ENCODE measurements around the gene ATP10A.

DNA sequence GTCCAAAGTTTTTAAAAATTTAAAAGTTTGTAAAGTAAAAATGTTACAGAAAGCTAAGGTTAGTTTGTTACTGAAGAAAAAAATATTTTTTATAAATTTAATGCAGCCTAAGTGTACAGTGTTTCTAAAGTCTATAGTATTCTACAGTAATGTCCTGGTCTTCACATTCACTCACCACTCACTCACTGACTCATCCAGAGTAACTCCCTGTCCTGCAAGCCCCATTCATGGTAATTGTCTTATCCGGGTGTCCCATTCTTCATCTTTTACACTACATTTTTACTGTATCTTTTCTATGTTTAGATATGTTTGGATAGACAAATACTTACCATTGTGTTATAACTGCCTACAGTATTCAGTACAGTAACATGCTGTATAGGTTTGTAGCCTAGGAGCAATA lies 36.7 kb upstream of the ATP10A start:
- TF ChIP-seq, protein P1, sequence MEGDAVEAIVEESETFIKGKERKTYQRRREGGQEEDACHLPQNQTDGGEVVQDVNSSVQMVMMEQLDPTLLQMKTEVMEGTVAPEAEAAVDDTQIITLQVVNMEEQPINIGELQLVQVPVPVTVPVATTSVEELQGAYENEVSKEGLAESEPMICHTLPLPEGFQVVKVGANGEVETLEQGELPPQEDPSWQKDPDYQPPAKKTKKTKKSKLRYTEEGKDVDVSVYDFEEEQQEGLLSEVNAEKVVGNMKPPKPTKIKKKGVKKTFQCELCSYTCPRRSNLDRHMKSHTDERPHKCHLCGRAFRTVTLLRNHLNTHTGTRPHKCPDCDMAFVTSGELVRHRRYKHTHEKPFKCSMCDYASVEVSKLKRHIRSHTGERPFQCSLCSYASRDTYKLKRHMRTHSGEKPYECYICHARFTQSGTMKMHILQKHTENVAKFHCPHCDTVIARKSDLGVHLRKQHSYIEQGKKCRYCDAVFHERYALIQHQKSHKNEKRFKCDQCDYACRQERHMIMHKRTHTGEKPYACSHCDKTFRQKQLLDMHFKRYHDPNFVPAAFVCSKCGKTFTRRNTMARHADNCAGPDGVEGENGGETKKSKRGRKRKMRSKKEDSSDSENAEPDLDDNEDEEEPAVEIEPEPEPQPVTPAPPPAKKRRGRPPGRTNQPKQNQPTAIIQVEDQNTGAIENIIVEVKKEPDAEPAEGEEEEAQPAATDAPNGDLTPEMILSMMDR (IDR thresholded peaks at IDR 0.05; ENCODE audit: poor library complexity, severe bottlenecking) = no peak
- TF ChIP-seq EZH2 (IDR thresholded peaks at IDR 0.05; ENCODE audit: borderline replicate concordance, insufficient read depth, low read length, poor library complexity, severe bottlenecking) (no peak), TAF1 (IDR thresholded peaks at IDR 0.05; ENCODE audit: low read depth) (no peak)

Measured in neural cell (in vitro differentiated cells).